SK-N-SH treated with all-trans-retinoic acid at 6 μM for 48 hours (cell line): ENCODE results near the gene LYSET.
A peak's percentile ranks its signal among the peaks of the same experiment; 100 is the strongest.
"Not testable (repeated sequence)": the region's sequence is repeated elsewhere in the genome, so short reads cannot be mapped to it uniquely, and the experiment has no call there.

Experiments used
- ATAC-seq: fragments of 200-7000 bp; cut with Tn5 transposase; 3 replicates; pipeline ENCODE4 v1.9.1; 2020; ENCODE audit warnings: mild to moderate bottlenecking, moderate library complexity
- ARNTL ChIP-seq: fragments of 450-650 bp; formaldehyde crosslinking; IDR thresholded peaks from 2 replicates; pipeline ENCODE4 v1.5.0; 2020; ENCODE audit warnings: low read depth, mild to moderate bottlenecking, moderate library complexity, borderline replicate concordance
- BACH2 ChIP-seq: fragments of 250-450 bp; sonication (Bioruptor Pico); IDR thresholded peaks from 2 replicates; pipeline ENCODE4 v1.9.0; 2021; ENCODE audit warnings: mild to moderate bottlenecking, borderline replicate concordance
- CSDC2 ChIP-seq: fragments of 250-450 bp; sonication (Bioruptor Pico); IDR thresholded peaks from 2 replicates; pipeline ENCODE4 v1.5.0; 2020; ENCODE audit warnings: mild to moderate bottlenecking, moderate library complexity
- GLIS3 ChIP-seq: fragments of 250-450 bp; sonication (Bioruptor Pico); IDR thresholded peaks from 2 replicates; pipeline ENCODE4 v1.5.0; 2020; ENCODE audit warnings: mild to moderate bottlenecking, moderate library complexity
- ISL1 ChIP-seq: fragments of 250-450 bp; sonication (Bioruptor Pico); IDR thresholded peaks from 2 replicates; pipeline ENCODE4 v2.1.2; 2022; ENCODE audit warnings: mild to moderate bottlenecking, moderate library complexity
- POU6F1 ChIP-seq: fragments of 250-450 bp; sonication (Bioruptor Pico); IDR thresholded peaks from 2 replicates; pipeline ENCODE4 v1.8.0; 2021; ENCODE audit warnings: low read depth, mild to moderate bottlenecking, moderate library complexity, borderline replicate concordance
- PPARA ChIP-seq: fragments of 250-450 bp; sonication (Bioruptor Pico); IDR thresholded peaks from 2 replicates; pipeline ENCODE4 v1.5.0; 2020; ENCODE audit warnings: mild to moderate bottlenecking, borderline replicate concordance
- RARB ChIP-seq: fragments of 250-450 bp; sonication (Bioruptor Pico); IDR thresholded peaks from 2 replicates; pipeline ENCODE4 v1.8.0; 2021; ENCODE audit warnings: mild to moderate bottlenecking, moderate library complexity
- TCF4 ChIP-seq: fragments of 250-450 bp; sonication (Bioruptor Pico); IDR thresholded peaks from 2 replicates; pipeline ENCODE4 v1.8.0; 2021; ENCODE audit warnings: mild to moderate bottlenecking, moderate library complexity, borderline replicate concordance
- TOX ChIP-seq: fragments of 250-450 bp; sonication (Bioruptor Pico); IDR thresholded peaks from 2 replicates; pipeline ENCODE4 v1.8.0; 2021; ENCODE audit warnings: mild to moderate bottlenecking, moderate library complexity, borderline replicate concordance
- TSHZ2 ChIP-seq: fragments of 250-450 bp; sonication (Bioruptor Pico); IDR thresholded peaks from 2 replicates; pipeline ENCODE4 v1.5.0; 2020; ENCODE audit warnings: mild to moderate bottlenecking, moderate library complexity
- ZC3H10 ChIP-seq: fragments of 250-450 bp; sonication (Bioruptor Pico); IDR thresholded peaks from 2 replicates; pipeline ENCODE4 v1.5.1; 2021; ENCODE audit warnings: mild to moderate bottlenecking, moderate library complexity
- ZFP30 ChIP-seq: fragments of 450-650 bp; formaldehyde crosslinking; IDR thresholded peaks from 2 replicates; pipeline ENCODE4 v1.5.0; 2022; ENCODE audit warnings: mild to moderate bottlenecking, moderate library complexity
- ZNF565 ChIP-seq: fragments of 450-650 bp; formaldehyde crosslinking; conservative IDR thresholded peaks from 2 replicates; pipeline ENCODE4 v1.5.0; 2020; ENCODE audit warnings: low read depth, mild to moderate bottlenecking, moderate library complexity
- TF ChIP-seq, protein P1 (sequence below): fragments of 250-450 bp; sonication (Bioruptor Pico); IDR thresholded peaks from 2 replicates; pipeline ENCODE4 v1.5.1; 2021; ENCODE audit warnings: mild to moderate bottlenecking, moderate library complexity
- TF ChIP-seq, protein P2 (sequence below): fragments of 250-450 bp; sonication (Bioruptor Pico); IDR thresholded peaks from 2 replicates; pipeline ENCODE4 v1.8.0; 2020; ENCODE audit warnings: mild to moderate bottlenecking, moderate library complexity, borderline replicate concordance

Gene LYSET, protein sequence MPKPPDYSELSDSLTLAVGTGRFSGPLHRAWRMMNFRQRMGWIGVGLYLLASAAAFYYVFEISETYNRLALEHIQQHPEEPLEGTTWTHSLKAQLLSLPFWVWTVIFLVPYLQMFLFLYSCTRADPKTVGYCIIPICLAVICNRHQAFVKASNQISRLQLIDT

GRCh38 chr14:93184391-93185348, at the start of gene LYSET, which contains the start of gene MOAP1:
Gene LYSET, plus strand, starts transcription at chr14:93185317. Its CDS starts 89 bp downstream, at chr14:93185406.
Gene MOAP1, minus strand, starts transcription at chr14:93184897. Its CDS starts 655 bp downstream, at chr14:93184242.
- ATAC-seq: peak; percentile 87
- TF ChIP-seq GLIS3 (CRISPR knock-in tag): 0 out of 2 replicates have a peak, but pooled peaks have one; percentile 2
- TF ChIP-seq, protein P1, sequence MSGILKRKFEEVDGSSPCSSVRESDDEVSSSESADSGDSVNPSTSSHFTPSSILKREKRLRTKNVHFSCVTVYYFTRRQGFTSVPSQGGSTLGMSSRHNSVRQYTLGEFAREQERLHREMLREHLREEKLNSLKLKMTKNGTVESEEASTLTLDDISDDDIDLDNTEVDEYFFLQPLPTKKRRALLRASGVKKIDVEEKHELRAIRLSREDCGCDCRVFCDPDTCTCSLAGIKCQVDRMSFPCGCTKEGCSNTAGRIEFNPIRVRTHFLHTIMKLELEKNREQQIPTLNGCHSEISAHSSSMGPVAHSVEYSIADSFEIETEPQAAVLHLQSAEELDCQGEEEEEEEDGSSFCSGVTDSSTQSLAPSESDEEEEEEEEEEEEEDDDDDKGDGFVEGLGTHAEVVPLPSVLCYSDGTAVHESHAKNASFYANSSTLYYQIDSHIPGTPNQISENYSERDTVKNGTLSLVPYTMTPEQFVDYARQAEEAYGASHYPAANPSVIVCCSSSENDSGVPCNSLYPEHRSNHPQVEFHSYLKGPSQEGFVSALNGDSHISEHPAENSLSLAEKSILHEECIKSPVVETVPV (CRISPR knock-in tag): no peak

GRCh38 chr14:93135399-93135798, 49.7 kb upstream of the LYSET start:
- ATAC-seq: no peak
- TF ChIP-seq ZNF565 (CRISPR knock-in tag) (no peak), TCF4 (CRISPR knock-in tag) (no peak), TOX (no peak), CSDC2 (CRISPR knock-in tag) (no peak), ARNTL (CRISPR knock-in tag) (no peak), POU6F1 (no peak), TSHZ2 (no peak), BACH2 (CRISPR knock-in tag) (no peak)
- TF ChIP-seq, protein P2, sequence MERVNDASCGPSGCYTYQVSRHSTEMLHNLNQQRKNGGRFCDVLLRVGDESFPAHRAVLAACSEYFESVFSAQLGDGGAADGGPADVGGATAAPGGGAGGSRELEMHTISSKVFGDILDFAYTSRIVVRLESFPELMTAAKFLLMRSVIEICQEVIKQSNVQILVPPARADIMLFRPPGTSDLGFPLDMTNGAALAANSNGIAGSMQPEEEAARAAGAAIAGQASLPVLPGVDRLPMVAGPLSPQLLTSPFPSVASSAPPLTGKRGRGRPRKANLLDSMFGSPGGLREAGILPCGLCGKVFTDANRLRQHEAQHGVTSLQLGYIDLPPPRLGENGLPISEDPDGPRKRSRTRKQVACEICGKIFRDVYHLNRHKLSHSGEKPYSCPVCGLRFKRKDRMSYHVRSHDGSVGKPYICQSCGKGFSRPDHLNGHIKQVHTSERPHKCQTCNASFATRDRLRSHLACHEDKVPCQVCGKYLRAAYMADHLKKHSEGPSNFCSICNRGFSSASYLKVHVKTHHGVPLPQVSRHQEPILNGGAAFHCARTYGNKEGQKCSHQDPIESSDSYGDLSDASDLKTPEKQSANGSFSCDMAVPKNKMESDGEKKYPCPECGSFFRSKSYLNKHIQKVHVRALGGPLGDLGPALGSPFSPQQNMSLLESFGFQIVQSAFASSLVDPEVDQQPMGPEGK (CRISPR knock-in tag): no peak

GRCh38 chr14:93136009-93136408, 49.1 kb upstream of the LYSET start:
- no peak for ATAC-seq
- TF ChIP-seq ARNTL (CRISPR knock-in tag) (no peak), ZC3H10 (CRISPR knock-in tag) (no peak), ZFP30 (no peak), TCF4 (CRISPR knock-in tag) (no peak), RARB (CRISPR knock-in tag) (no peak), TSHZ2 (no peak), ISL1 (CRISPR knock-in tag) (no peak), PPARA (CRISPR knock-in tag) (no peak)

- ATAC-seq: not testable (repeated sequence)
Measured at GRCh38 chr14:93136508-93136907, 48.6 kb upstream of the LYSET start.
